Ishikawa (cell line): ENCODE data around the gene DDX39A.

ENCODE experiments used
- CEBPB ChIP-seq: IDR thresholded peaks from 2 replicates; pipeline ENCODE4 v1.6.1; 2012
- NFIC ChIP-seq: IDR thresholded peaks from 2 replicates; pipeline ENCODE4 v1.6.1; 2012
- RAD21 ChIP-seq: IDR thresholded peaks from 2 replicates; pipeline ENCODE4 v1.6.1; 2012; ENCODE audit warnings: low read depth
- TEAD4 ChIP-seq: IDR thresholded peaks from 2 replicates; pipeline ENCODE4 v1.6.1; 2012
- TF ChIP-seq, protein P1 (sequence below): IDR thresholded peaks from 2 replicates; pipeline ENCODE4 v1.6.1; 2012; ENCODE audit warnings: low read depth, mild to moderate bottlenecking
- TF ChIP-seq, protein P2 (sequence below): IDR thresholded peaks from 2 replicates; pipeline ENCODE4 v1.6.1; 2012

DNA sequence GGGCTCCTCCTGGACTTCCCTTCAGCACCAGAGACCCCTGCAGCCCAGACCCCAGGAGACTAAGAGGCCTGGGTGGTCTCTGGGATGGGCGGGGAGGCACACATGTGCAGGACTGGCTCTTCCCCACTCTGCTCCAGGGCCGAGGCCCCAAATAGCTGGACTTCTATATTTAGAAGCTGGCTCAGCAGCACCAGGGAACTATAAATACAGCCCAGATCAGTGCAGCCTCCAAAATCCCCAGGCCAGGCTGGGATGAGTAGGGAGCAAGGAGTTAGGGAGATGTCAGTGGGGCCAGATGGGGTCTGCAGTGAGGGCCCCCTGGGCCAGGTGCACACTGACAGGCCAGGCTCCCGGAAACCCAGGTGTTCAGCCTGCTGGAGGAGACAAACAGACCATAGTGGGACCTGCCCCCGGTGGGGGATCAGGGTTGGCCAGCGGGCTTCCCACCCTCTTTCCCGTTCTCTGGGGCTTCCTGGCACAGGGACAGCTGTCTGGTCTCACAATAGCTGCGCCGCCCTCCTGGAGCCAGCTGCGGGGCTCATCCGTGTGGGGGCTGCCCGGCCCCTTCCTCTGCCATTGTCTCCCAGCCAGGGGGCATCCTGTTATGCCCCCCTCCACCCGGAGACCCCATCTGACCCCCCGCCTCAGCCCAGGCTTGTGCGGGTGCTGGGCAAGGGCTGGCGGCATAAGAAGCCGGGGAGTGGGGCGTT lies 43.4 kb downstream of the DDX39A start:
- no peak for TF ChIP-seq RAD21
- TF ChIP-seq, protein P1, sequence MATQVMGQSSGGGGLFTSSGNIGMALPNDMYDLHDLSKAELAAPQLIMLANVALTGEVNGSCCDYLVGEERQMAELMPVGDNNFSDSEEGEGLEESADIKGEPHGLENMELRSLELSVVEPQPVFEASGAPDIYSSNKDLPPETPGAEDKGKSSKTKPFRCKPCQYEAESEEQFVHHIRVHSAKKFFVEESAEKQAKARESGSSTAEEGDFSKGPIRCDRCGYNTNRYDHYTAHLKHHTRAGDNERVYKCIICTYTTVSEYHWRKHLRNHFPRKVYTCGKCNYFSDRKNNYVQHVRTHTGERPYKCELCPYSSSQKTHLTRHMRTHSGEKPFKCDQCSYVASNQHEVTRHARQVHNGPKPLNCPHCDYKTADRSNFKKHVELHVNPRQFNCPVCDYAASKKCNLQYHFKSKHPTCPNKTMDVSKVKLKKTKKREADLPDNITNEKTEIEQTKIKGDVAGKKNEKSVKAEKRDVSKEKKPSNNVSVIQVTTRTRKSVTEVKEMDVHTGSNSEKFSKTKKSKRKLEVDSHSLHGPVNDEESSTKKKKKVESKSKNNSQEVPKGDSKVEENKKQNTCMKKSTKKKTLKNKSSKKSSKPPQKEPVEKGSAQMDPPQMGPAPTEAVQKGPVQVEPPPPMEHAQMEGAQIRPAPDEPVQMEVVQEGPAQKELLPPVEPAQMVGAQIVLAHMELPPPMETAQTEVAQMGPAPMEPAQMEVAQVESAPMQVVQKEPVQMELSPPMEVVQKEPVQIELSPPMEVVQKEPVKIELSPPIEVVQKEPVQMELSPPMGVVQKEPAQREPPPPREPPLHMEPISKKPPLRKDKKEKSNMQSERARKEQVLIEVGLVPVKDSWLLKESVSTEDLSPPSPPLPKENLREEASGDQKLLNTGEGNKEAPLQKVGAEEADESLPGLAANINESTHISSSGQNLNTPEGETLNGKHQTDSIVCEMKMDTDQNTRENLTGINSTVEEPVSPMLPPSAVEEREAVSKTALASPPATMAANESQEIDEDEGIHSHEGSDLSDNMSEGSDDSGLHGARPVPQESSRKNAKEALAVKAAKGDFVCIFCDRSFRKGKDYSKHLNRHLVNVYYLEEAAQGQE, result no peak
- TF ChIP-seq TEAD4, result no peak
- TF ChIP-seq, protein P2, sequence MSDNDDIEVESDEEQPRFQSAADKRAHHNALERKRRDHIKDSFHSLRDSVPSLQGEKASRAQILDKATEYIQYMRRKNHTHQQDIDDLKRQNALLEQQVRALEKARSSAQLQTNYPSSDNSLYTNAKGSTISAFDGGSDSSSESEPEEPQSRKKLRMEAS, result no peak
- no peak for TF ChIP-seq CEBPB
- no peak for TF ChIP-seq NFIC
